ENCODE measurements around the gene LRP1B.

GRCh38 chr2:141943918-141944317, 186.9 kb downstream of the LRP1B start:
- no peak for TF ChIP-seq EP300 (IDR thresholded peaks at IDR 0.05)
- no peak for TF ChIP-seq CTCF (IDR thresholded peaks at IDR 0.05)

Measured in tibial nerve (tissue), 4 donors.